Astrocyte (in vitro differentiated cells and primary cell): ENCODE data around the gene TUBA4B. TPM values are rescaled to one million over a fixed set of nuclear protein-coding genes. Genes with fewer than 3 reads are reported as not detected.

Experiments
- DNase-seq: peaks from one replicate; pipeline ENCODE4 v3.0.0-alpha.2; 2010; ENCODE audit warnings: low read depth
- FAIRE-seq: peaks from 2 replicates; lab custom pipeline; 2011; peaks lifted over from hg19 to GRCh38; lab: Jason Lieb, UNC
- H2AFZ ChIP-seq: 2 replicates; pipeline ENCODE4 v1.6.0; 2012; ENCODE audit warnings: low read depth, low read length, inconsistent platforms
- H3K27ac ChIP-seq: 2 replicates; pipeline ENCODE4 v1.5.1; 2011; ENCODE audit warnings: low read depth, low read length, inconsistent platforms
- H3K27me3 ChIP-seq: 2 replicates; pipeline ENCODE4 v1.6.0; 2011; ENCODE audit warnings: low read length, inconsistent platforms; ENCODE audit not compliant: insufficient read depth
- H3K36me3 ChIP-seq: 2 replicates; pipeline ENCODE4 v1.5.1; 2011; ENCODE audit warnings: low read length, inconsistent platforms; ENCODE audit not compliant: insufficient read depth
- H3K4me1 ChIP-seq: 2 replicates; pipeline ENCODE4 v1.5.1; 2011; ENCODE audit warnings: low read length, inconsistent platforms; ENCODE audit not compliant: insufficient read depth
- H3K4me2 ChIP-seq: 2 replicates; pipeline ENCODE4 v1.6.0; 2012; ENCODE audit warnings: low read length, inconsistent platforms
- H3K4me3 ChIP-seq: 2 replicates; pipeline ENCODE4 v1.5.1; 2011; ENCODE audit warnings: low read depth, mild to moderate bottlenecking, low read length, inconsistent platforms; ENCODE audit not compliant: insufficient read depth
- H3K79me2 ChIP-seq: 2 replicates; pipeline ENCODE4 v1.6.0; 2012; ENCODE audit warnings: mild to moderate bottlenecking, low read length, inconsistent platforms; ENCODE audit not compliant: insufficient read depth
- H3K9ac ChIP-seq: 2 replicates; pipeline ENCODE4 v1.6.0; 2012; ENCODE audit warnings: mild to moderate bottlenecking, low read length, inconsistent platforms
- H3K9me3 ChIP-seq: 2 replicates; pipeline ENCODE4 v1.5.1; 2012; ENCODE audit warnings: low read depth, mild to moderate bottlenecking, low read length, inconsistent platforms; ENCODE audit not compliant: insufficient read depth
- H4K20me1 ChIP-seq: 2 replicates; pipeline ENCODE4 v1.6.0; 2012; ENCODE audit warnings: low read length, inconsistent platforms; ENCODE audit not compliant: insufficient read depth
- H3K27ac Mint-ChIP-seq: one replicate; pipeline ENCODE4 v1.8.0; 2021; ENCODE audit warnings: mild to moderate bottlenecking, mixed read lengths; ENCODE audit not compliant: unreplicated experiment
- H3K27me3 Mint-ChIP-seq: one replicate; pipeline ENCODE4 v1.8.0; 2021; ENCODE audit warnings: low read depth, mixed read lengths; ENCODE audit not compliant: unreplicated experiment
- H3K36me3 Mint-ChIP-seq: one replicate; pipeline ENCODE4 v1.8.0; 2021; ENCODE audit warnings: low read depth, mixed read lengths; ENCODE audit not compliant: unreplicated experiment
- H3K4me1 Mint-ChIP-seq: one replicate; pipeline ENCODE4 v1.8.0; 2021; ENCODE audit warnings: low read depth, mixed read lengths; ENCODE audit not compliant: unreplicated experiment
- H3K4me3 Mint-ChIP-seq: one replicate; pipeline ENCODE4 v1.8.0; 2021; ENCODE audit warnings: mild to moderate bottlenecking, moderate library complexity, mixed read lengths; ENCODE audit not compliant: unreplicated experiment
- H3K9me3 Mint-ChIP-seq: one replicate; pipeline ENCODE4 v1.8.0; 2021; ENCODE audit warnings: mild to moderate bottlenecking, mixed read lengths; ENCODE audit not compliant: unreplicated experiment
- CTCF ChIP-seq: IDR thresholded peaks from 2 replicates; pipeline ENCODE4 v1.5.1; 2011; ENCODE audit warnings: low read depth, mild to moderate bottlenecking, inconsistent platforms, low read length, moderate library complexity; ENCODE audit not compliant: insufficient read depth
- EZH2 ChIP-seq: IDR thresholded peaks from 2 replicates; pipeline ENCODE4 v1.6.1; 2012; ENCODE audit warnings: mild to moderate bottlenecking, low read length, inconsistent platforms; ENCODE audit not compliant: insufficient read depth
- total RNA-seq: library from RNA; stranded (reverse); gene quantifications from 2 replicates; pipeline ENCODE4 v1.2.1, GENCODE V29; 2021

Gene TUBA4B
- total RNA-seq, 1 donor from 2014 or later, result not detected

GRCh38 chr2:219296631-219297391 is 43.8 kb downstream of the TUBA4B start:
- FAIRE-seq (no peak), DNase-seq (no peak)
- no peaks in the 10 kb centered on the region for H3K79me2 ChIP-seq
- Mint-ChIP-seq H3K4me1 (peaks cover 11% of the 10 kb centered on the region), H3K9me3 (no peaks in the 10 kb centered on the region), H3K36me3 (peaks cover 17% of the 10 kb centered on the region), H3K4me3 (no peak overlapping the region), H3K27me3 (peaks cover 14% of the 10 kb centered on the region), H3K27ac (no peak overlapping the region)
- peaks cover 8% of the 10 kb centered on the region for H3K4me1 ChIP-seq
- H3K36me3 ChIP-seq, result no peaks in the 10 kb centered on the region
- no peak overlapping the region for H3K9ac ChIP-seq
- no peaks in the 10 kb centered on the region for H4K20me1 ChIP-seq
- H3K27me3 ChIP-seq, result peaks cover 3% of the 10 kb centered on the region
- no peak for TF ChIP-seq EZH2
- no peak for TF ChIP-seq CTCF
- no peak overlapping the region for H2AFZ ChIP-seq
- H3K9me3 ChIP-seq, result no peaks in the 10 kb centered on the region
- H3K27ac ChIP-seq, result no peak overlapping the region
- no peak overlapping the region for H3K4me2 ChIP-seq
- H3K4me3 ChIP-seq, result no peak overlapping the region

- Mint-ChIP-seq H3K9me3 (no peaks in the 10 kb centered on the region), H3K4me3 (no peak overlapping the region), H3K4me1 (peaks cover 11% of the 10 kb centered on the region), H3K27ac (peak overlapping the region; percentile 41), H3K27me3 (peaks cover 12% of the 10 kb centered on the region), H3K36me3 (peaks cover 9% of the 10 kb centered on the region)
- no peak for FAIRE-seq
- Histone ChIP-seq H3K36me3 (no peaks in the 10 kb centered on the region), H4K20me1 (no peaks in the 10 kb centered on the region), H3K9ac (no peak overlapping the region), H2AFZ (no peak overlapping the region), H3K9me3 (no peaks in the 10 kb centered on the region), H3K4me2 (no peak overlapping the region), H3K27me3 (peaks cover 3% of the 10 kb centered on the region), H3K4me1 (peaks cover 8% of the 10 kb centered on the region), H3K27ac (no peak overlapping the region), H3K4me3 (no peak overlapping the region), H3K79me2 (no peaks in the 10 kb centered on the region)
- DNase-seq, result no peak
- TF ChIP-seq CTCF, result peak; percentile 10
- no peak for TF ChIP-seq EZH2
These were observed 44.9 kb downstream of the TUBA4B start for GRCh38 chr2:219297766-219298456.
